ENCODE results near the gene MITF.

GRCh38 chr3:69791106-69791505, 51.8 kb downstream of the MITF start:
- TF ChIP-seq CTCF (IDR thresholded peaks at IDR 0.05; ENCODE audit: insufficient read depth, low read depth, low read length), result no peak
- TF ChIP-seq EZH2 (IDR thresholded peaks at IDR 0.05; ENCODE audit: insufficient read depth, low read length), result no peak
